ENCODE results near the gene DEXI.

- TF ChIP-seq, protein P1, sequence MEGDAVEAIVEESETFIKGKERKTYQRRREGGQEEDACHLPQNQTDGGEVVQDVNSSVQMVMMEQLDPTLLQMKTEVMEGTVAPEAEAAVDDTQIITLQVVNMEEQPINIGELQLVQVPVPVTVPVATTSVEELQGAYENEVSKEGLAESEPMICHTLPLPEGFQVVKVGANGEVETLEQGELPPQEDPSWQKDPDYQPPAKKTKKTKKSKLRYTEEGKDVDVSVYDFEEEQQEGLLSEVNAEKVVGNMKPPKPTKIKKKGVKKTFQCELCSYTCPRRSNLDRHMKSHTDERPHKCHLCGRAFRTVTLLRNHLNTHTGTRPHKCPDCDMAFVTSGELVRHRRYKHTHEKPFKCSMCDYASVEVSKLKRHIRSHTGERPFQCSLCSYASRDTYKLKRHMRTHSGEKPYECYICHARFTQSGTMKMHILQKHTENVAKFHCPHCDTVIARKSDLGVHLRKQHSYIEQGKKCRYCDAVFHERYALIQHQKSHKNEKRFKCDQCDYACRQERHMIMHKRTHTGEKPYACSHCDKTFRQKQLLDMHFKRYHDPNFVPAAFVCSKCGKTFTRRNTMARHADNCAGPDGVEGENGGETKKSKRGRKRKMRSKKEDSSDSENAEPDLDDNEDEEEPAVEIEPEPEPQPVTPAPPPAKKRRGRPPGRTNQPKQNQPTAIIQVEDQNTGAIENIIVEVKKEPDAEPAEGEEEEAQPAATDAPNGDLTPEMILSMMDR (IDR thresholded peaks at IDR 0.05; ENCODE audit: low read depth, low read length, poor library complexity, severe bottlenecking) = no peak
- no peak for TF ChIP-seq EZH2phosphoT487 (IDR thresholded peaks at IDR 0.05; ENCODE audit: borderline replicate concordance, low read length)
Observed at GRCh38 chr16:10984509-10984908, 42.2 kb upstream of the DEXI start.
